DMS 273 (cell line): ENCODE measurements around the gene KLHL30.
A peak's percentile ranks its signal among the peaks of the same experiment; 100 is the strongest.

Experiments used
- DNase-seq: peaks from one replicate; lab custom pipeline; 2025; ENCODE audit not compliant: unreplicated experiment; lab: John Stamatoyannopoulos, UW

Gene KLHL30

GRCh38 chr2:238138331-238139195 lies at the start of gene KLHL30:
TSS of gene KLHL30 (plus strand) at chr2:238138668. CDS start at chr2:238140755, 2,087 bp downstream.
- DNase-seq: no peak

GRCh38 chr2:238090887-238091286 lies 47.6 kb upstream of the KLHL30 start:
- DNase-seq: no peak

GRCh38 chr2:238091436-238092060 lies 46.9 kb upstream of the KLHL30 start:
- no peak for DNase-seq

- DNase-seq: no peak
These were observed 45.9 kb upstream of the KLHL30 start for GRCh38 chr2:238092486-238093035.

- DNase-seq: no peak
These were observed 45.0 kb upstream of the KLHL30 start for GRCh38 chr2:238093181-238094140.

GRCh38 chr2:238094438-238095022 lies 43.9 kb upstream of the KLHL30 start:
- no peak for DNase-seq

- no peak for DNase-seq
These were observed 43.3 kb upstream of the KLHL30 start for GRCh38 chr2:238095143-238095542.

GRCh38 chr2:238096311-238097011 lies 42.0 kb upstream of the KLHL30 start:
- DNase-seq: peak; percentile 92

- DNase-seq: no peak
These were observed 41.1 kb upstream of the KLHL30 start for GRCh38 chr2:238097201-238097987.

- DNase-seq: peak; percentile 70
These were observed 40.2 kb upstream of the KLHL30 start for GRCh38 chr2:238097988-238098871.

GRCh38 chr2:238098901-238099713 lies 39.4 kb upstream of the KLHL30 start:
- DNase-seq: no peak

- no peak for DNase-seq
These were observed 38.8 kb upstream of the KLHL30 start for GRCh38 chr2:238099714-238100048.

GRCh38 chr2:238100049-238100820 lies 38.2 kb upstream of the KLHL30 start, which contains the start of gene ESPNL:
TSS of gene ESPNL (plus strand) at chr2:238100340. CDS start at chr2:238100420, 80 bp downstream.
- peak; percentile 87 for DNase-seq

- DNase-seq: no peak
These were observed 37.4 kb upstream of the KLHL30 start for GRCh38 chr2:238100821-238101771.
